Measurements from ENCODE around the gene AKR1D1. TPM values are rescaled to one million over a fixed set of nuclear protein-coding genes. Genes with fewer than 3 reads are reported as not detected.

AKR1D1 gene
- polyA plus RNA-seq, 2 of the 4 experiments (the other 2 are of a cell fraction): 0.06 TPM; not detected in 1

DNA sequence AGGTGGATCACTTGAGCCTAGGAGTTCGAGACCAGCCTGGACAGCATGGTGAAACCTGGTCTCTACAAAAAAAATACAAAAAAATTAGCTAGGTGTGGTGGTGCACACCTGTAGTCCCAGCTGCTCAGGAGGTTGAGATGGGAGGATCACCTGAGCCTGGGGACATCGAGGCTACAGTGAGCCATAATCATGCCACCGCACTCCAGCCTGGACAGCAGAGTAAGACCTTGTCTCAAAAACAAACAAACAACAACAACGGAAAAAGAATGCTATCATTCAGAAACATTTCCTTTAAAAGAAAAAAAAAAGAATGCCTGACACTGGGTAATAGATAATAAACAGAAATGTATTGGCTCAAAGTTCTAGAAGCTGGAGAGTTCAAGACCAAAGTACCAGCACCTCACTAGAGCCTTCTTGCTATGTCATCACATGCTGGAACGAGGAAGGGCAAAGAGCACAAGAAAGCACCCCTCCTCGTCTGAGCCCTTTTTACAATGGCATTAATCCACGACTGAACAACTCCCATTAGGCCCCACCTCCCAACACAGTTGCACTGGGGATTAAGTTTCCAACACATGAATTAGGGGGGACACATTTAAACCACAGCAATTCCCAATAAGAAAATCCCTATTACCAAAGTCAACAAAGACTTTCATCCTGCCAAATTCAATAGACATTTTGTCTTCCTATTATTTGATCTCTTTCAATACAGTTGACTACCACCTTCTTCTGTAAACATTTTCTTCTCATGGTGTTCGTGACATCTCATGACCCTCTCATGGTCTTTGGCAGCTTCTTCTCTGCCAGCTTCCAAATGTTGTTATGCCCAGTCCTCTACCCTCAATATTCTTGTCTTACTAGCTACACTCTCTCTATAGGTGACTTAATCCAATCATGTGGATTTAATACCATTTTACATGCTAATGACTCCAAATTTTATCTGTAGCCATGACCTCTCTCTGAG, 20.0 kb downstream of the AKR1D1 start:
- Histone ChIP-seq H3K27ac (no peak overlapping the region), H3K4me1 (no peaks in the 10 kb centered on the region), H3K9me3 (no peaks in the 10 kb centered on the region), H3K4me2 (no peak overlapping the region), H3K4me3 (no peak overlapping the region)
- ATAC-seq (no peak), DNase-seq (ENCODE audit: low read depth in 1 of 2, low spot score in 1 of 2) (no peak), FAIRE-seq (no peak)
- no peak for TF ChIP-seq MYC (IDR thresholded peaks at IDR 0.05; ENCODE audit: borderline replicate concordance, low read length)
- TF ChIP-seq RAD21 (conservative IDR thresholded peaks at IDR 0.05 in 1 of 2, IDR thresholded peaks at IDR 0.05 in 1 of 2): no peak
- TF ChIP-seq, protein P1, sequence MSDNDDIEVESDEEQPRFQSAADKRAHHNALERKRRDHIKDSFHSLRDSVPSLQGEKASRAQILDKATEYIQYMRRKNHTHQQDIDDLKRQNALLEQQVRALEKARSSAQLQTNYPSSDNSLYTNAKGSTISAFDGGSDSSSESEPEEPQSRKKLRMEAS (IDR thresholded peaks at IDR 0.05): no peak
- TF ChIP-seq, protein P2, sequence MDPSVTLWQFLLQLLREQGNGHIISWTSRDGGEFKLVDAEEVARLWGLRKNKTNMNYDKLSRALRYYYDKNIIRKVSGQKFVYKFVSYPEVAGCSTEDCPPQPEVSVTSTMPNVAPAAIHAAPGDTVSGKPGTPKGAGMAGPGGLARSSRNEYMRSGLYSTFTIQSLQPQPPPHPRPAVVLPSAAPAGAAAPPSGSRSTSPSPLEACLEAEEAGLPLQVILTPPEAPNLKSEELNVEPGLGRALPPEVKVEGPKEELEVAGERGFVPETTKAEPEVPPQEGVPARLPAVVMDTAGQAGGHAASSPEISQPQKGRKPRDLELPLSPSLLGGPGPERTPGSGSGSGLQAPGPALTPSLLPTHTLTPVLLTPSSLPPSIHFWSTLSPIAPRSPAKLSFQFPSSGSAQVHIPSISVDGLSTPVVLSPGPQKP (IDR thresholded peaks at IDR 0.05; ENCODE audit: low read depth, low read length): no peak
- no peak for TF ChIP-seq NR3C1 (IDR thresholded peaks at IDR 0.05)
- TF ChIP-seq, protein P3, sequence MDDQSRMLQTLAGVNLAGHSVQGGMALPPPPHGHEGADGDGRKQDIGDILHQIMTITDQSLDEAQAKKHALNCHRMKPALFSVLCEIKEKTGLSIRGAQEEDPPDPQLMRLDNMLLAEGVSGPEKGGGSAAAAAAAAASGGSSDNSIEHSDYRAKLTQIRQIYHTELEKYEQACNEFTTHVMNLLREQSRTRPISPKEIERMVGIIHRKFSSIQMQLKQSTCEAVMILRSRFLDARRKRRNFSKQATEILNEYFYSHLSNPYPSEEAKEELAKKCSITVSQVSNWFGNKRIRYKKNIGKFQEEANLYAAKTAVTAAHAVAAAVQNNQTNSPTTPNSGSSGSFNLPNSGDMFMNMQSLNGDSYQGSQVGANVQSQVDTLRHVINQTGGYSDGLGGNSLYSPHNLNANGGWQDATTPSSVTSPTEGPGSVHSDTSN (IDR thresholded peaks at IDR 0.05): no peak
- ChIA-PET CTCF (interaction anchor here (0.5 to 1.1 kb wide), 2 partner anchors 12 to 30 kb away, joined by 3 to 4 read pairs; no protein-coding TSS in a partner anchor), POLR2A (no interaction called here)
- 33% methylated on average over 8 of the region's 8 CpGs for WGBS (ENCODE audit: missing lambda C conversion rate)

DNA sequence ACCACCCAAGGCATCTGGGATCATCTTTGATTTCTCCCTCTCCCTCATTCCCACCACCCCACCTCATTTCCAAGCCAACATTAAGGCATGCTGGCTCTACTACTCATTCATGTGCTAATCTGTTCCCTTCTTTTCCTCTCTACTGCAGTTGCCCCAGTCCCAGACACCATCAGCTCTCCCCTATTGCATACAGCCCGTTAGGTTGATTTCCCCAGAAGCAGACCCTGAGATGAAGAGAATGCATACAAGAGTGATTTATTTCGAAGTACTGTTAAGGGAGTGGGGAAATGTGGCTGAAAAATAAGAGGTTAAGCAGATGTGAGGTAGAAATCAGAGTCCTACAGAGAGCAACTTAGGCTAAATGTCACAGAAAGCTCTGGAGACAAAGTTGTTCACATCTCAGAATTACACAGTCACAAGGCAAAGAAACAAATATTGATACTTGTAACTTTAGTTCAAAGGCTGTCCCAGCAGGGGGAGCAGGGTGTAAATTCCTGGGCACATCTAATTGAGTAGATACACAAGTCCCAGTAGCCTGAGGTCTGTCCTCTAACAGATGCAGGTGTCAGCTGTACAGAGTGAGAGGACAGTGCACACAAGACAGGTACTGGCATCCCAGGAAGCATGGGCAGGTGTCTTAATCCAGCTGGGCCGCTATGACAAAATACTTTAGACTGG, 20.9 kb downstream of the AKR1D1 start:
- H3K4me3 ChIP-seq: no peak overlapping the region
- TF ChIP-seq, protein P4, sequence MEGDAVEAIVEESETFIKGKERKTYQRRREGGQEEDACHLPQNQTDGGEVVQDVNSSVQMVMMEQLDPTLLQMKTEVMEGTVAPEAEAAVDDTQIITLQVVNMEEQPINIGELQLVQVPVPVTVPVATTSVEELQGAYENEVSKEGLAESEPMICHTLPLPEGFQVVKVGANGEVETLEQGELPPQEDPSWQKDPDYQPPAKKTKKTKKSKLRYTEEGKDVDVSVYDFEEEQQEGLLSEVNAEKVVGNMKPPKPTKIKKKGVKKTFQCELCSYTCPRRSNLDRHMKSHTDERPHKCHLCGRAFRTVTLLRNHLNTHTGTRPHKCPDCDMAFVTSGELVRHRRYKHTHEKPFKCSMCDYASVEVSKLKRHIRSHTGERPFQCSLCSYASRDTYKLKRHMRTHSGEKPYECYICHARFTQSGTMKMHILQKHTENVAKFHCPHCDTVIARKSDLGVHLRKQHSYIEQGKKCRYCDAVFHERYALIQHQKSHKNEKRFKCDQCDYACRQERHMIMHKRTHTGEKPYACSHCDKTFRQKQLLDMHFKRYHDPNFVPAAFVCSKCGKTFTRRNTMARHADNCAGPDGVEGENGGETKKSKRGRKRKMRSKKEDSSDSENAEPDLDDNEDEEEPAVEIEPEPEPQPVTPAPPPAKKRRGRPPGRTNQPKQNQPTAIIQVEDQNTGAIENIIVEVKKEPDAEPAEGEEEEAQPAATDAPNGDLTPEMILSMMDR (IDR thresholded peaks at IDR 0.05): peak; percentile 27; the same call in 1 of the 3 replicates
- 0 out of 3 replicates have a peak, but pooled peaks have one; percentile 25 for TF ChIP-seq SMC3 (IDR thresholded peaks at IDR 0.05)
- no peak for TF ChIP-seq ZFP36 (IDR thresholded peaks at IDR 0.05; ENCODE audit: borderline replicate concordance, partially characterized antibody)
- TF ChIP-seq TFCP2L1 (CRISPR knock-in tag; IDR thresholded peaks at IDR 0.05): no peak
- no peak for TF ChIP-seq HDAC2 (IDR thresholded peaks at IDR 0.05)
- TF ChIP-seq, protein P3 (IDR thresholded peaks at IDR 0.05): no peak
- no peak for TF ChIP-seq ZSCAN20 (CRISPR knock-in tag; IDR thresholded peaks at IDR 0.05)
- no peak for TF ChIP-seq FOSL2 (IDR thresholded peaks at IDR 0.05)
- TF ChIP-seq FOSL2 (CRISPR knock-in tag; IDR thresholded peaks at IDR 0.05): no peak
- no peak for TF ChIP-seq NR3C1 (IDR thresholded peaks at IDR 0.05)
- no peak for TF ChIP-seq EHMT2 (IDR thresholded peaks at IDR 0.05; ENCODE audit: low read depth)
- no peak for TF ChIP-seq TP53 (CRISPR knock-in tag; IDR thresholded peaks at IDR 0.05)
- no peak for TF ChIP-seq CHD4 (IDR thresholded peaks at IDR 0.05; ENCODE audit: borderline replicate concordance)
- TF ChIP-seq, protein P5, sequence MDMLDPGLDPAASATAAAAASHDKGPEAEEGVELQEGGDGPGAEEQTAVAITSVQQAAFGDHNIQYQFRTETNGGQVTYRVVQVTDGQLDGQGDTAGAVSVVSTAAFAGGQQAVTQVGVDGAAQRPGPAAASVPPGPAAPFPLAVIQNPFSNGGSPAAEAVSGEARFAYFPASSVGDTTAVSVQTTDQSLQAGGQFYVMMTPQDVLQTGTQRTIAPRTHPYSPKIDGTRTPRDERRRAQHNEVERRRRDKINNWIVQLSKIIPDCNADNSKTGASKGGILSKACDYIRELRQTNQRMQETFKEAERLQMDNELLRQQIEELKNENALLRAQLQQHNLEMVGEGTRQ (IDR thresholded peaks at IDR 0.05): no peak
- TF ChIP-seq RAD21 (conservative IDR thresholded peaks at IDR 0.05 in 1 of 2, IDR thresholded peaks at IDR 0.05 in 1 of 2): peak in 1 of 2 experiments; percentile 35; a peak in 2 of 5 replicates
- TF ChIP-seq, protein P6, sequence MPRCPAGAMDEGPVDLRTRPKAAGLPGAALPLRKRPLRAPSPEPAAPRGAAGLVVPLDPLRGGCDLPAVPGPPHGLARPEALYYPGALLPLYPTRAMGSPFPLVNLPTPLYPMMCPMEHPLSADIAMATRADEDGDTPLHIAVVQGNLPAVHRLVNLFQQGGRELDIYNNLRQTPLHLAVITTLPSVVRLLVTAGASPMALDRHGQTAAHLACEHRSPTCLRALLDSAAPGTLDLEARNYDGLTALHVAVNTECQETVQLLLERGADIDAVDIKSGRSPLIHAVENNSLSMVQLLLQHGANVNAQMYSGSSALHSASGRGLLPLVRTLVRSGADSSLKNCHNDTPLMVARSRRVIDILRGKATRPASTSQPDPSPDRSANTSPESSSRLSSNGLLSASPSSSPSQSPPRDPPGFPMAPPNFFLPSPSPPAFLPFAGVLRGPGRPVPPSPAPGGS (IDR thresholded peaks at IDR 0.05): no peak
- TF ChIP-seq CEBPB (IDR thresholded peaks at IDR 0.05): no peak
- POLR2A ChIA-PET: no interaction called here
- CTCF ChIA-PET: interaction anchor here (1.1 kb wide), 1 partner anchor 11 kb away, joined by 4 read pairs; no protein-coding TSS in a partner anchor
- DNase-seq (ENCODE audit: low read depth in 1 of 2, low spot score in 1 of 2): peak; percentile 14 to 31
- ATAC-seq: peak in 1 of 2 experiments; percentile 55; a peak in 3 of 6 replicates
- no peaks in the 10 kb centered on the region for H3K9me3 ChIP-seq
- no peak for FAIRE-seq
- 18% methylated on average over 3 of the region's 3 CpGs for WGBS (ENCODE audit: missing lambda C conversion rate)
- H3K4me2 ChIP-seq: no peak overlapping the region
- no peak overlapping the region; a peak in 1 of 6 replicates for H3K27ac ChIP-seq
- H3K4me1 ChIP-seq: no peaks in the 10 kb centered on the region
